Measurements from ENCODE around the gene RUSF1. TPM values are rescaled to one million over a fixed set of nuclear protein-coding genes. Genes with fewer than 3 reads are reported as not detected.
A peak's percentile ranks its signal among the peaks of the same experiment; 100 is the strongest.

Gene RUSF1
- total RNA-seq, 2 experiments from 2014 or later, result 35.8 to 36.7 TPM

DNA sequence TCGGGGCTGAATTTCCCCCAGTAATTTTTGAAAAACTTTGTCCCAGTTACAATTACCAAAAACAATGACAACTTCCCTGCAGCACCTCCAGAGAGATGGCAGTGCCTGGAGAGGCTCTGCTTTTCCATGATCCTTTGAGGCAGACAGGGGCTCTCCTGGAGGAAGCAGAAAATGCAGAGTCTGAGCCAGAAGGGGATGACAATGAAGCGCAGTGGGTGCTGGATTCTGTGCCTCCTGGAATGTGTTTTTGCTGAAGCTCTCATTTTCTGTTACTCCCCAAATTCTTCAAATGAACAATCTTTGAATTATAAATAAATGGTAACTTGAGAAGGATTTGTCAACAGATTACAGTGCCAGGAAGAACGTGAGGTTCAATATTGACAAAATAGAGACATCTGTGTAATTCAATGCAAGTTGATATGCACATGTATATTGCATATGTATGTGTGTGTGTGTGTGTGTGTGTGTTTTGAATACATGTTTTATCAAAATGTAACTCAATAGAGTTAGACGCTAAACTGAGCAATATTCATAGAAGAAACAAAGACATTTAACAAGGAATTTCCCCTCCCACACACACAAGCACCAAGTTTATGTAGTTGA is 9.7 kb upstream of the RUSF1 start:
- H3K36me3 Mint-ChIP-seq (ENCODE audit: low read depth), result no peaks in the 10 kb centered on the region
- no peak for ATAC-seq
- TF ChIP-seq, protein P1, sequence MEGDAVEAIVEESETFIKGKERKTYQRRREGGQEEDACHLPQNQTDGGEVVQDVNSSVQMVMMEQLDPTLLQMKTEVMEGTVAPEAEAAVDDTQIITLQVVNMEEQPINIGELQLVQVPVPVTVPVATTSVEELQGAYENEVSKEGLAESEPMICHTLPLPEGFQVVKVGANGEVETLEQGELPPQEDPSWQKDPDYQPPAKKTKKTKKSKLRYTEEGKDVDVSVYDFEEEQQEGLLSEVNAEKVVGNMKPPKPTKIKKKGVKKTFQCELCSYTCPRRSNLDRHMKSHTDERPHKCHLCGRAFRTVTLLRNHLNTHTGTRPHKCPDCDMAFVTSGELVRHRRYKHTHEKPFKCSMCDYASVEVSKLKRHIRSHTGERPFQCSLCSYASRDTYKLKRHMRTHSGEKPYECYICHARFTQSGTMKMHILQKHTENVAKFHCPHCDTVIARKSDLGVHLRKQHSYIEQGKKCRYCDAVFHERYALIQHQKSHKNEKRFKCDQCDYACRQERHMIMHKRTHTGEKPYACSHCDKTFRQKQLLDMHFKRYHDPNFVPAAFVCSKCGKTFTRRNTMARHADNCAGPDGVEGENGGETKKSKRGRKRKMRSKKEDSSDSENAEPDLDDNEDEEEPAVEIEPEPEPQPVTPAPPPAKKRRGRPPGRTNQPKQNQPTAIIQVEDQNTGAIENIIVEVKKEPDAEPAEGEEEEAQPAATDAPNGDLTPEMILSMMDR (IDR thresholded peaks at IDR 0.05), result no peak
- H3K4me3 Mint-ChIP-seq, result no peak overlapping the region
- no peaks in the 10 kb centered on the region for H3K4me1 Mint-ChIP-seq (ENCODE audit: low read depth)
- no peak for DNase-seq
- ChIA-PET CTCF (no interaction called here), POLR2A (no interaction called here)
- H3K27ac Mint-ChIP-seq, result no peak overlapping the region
- H3K9me3 Mint-ChIP-seq, result peaks cover 6% of the 10 kb centered on the region
- intact Hi-C loops (cut with micrococcal nuclease), result no loop called here
- no peaks in the 10 kb centered on the region for H3K27me3 Mint-ChIP-seq

DNA sequence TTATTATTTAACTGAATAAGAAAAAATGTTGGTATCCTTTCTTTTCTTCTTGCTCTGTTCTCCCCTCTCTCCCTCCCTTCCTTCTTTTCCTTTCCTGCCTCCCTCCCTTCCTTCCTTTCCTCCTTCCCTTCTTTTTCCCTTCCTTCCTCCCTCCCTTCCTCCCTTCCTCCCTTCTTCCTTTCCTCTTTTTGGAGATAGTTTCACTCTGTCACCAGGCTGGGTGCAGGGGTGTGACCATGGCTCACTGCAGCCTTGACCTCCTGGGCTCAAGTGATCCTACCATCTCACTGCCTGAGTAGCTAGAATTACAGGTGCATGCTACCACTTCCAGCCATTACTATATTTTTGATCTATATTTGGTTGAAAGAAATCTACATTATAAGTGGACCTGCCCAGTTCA is 5.7 kb upstream of the RUSF1 start:
- no peak for ATAC-seq
- H3K4me3 Mint-ChIP-seq, result no peak overlapping the region

DNA sequence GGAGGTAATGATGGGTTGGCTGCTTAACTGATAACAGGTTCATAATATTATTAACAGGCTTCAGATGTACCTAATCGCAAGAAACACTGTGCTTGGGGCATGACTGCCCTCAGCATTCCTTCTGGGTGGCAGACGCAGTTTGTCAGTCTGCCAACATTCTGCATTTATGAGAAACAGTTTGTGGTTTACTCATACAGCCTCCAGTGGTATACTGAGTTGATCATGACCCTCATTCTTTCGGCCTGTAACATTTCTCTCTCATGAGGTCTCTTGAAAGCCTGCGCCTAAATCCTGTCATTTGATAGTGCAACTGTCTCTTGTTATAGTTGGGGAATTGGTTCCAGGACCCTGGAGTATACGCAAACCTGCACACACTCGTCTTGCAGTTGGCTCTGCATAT is 4.9 kb upstream of the RUSF1 start:
- H3K4me3 Mint-ChIP-seq, result no peak overlapping the region
- ATAC-seq, result no peak
- no peaks in the 10 kb centered on the region for H3K27me3 Mint-ChIP-seq
- H3K36me3 Mint-ChIP-seq (ENCODE audit: low read depth), result peaks cover 2% of the 10 kb centered on the region
- peaks cover 8% of the 10 kb centered on the region for H3K9me3 Mint-ChIP-seq
- ChIA-PET POLR2A (no interaction called here), CTCF (no interaction called here)
- intact Hi-C loops (cut with micrococcal nuclease), result no loop called here
- no peak overlapping the region for H3K27ac Mint-ChIP-seq
- no peak for DNase-seq
- TF ChIP-seq, protein P1 (IDR thresholded peaks at IDR 0.05), result no peak
- peaks cover 15% of the 10 kb centered on the region for H3K4me1 Mint-ChIP-seq (ENCODE audit: low read depth)

More for the DNA sequence above, 5.7 kb upstream of the RUSF1 start:
- Mint-ChIP-seq H3K27ac (no peak overlapping the region), H3K9me3 (peaks cover 8% of the 10 kb centered on the region), H3K36me3 (ENCODE audit: low read depth) (peaks cover 2% of the 10 kb centered on the region), H3K27me3 (no peaks in the 10 kb centered on the region), H3K4me1 (ENCODE audit: low read depth) (peaks cover 13% of the 10 kb centered on the region)
- DNase-seq, result no peak
- intact Hi-C loops (cut with micrococcal nuclease), result no loop called here
- POLR2A ChIA-PET, result no interaction called here
- TF ChIP-seq, protein P1 (IDR thresholded peaks at IDR 0.05), result no peak
- CTCF ChIA-PET, result no interaction called here

DNA sequence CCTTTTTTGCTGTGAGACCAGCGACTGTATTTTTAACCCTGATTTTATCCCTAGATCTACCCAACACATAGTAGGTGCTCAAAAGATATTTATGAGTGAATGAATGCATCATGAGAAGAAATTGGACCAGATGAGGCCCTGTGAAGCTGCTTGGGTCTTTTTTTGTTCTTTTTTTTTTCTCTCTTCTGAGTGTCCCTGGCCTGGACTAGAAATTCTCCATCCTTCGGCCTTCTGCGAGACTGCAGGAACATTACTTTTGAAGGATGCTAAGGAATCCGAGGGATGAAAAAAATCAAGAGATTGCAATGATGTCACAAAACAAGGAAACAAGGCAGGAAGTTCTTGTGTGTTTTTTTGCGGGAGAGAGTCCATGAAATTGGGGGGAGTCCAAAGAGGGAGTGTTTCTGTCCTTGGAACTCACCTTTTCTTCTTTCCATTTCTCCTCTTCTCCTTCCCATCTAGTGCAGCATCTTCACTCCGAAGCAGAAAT is 560 bp upstream of the RUSF1 start:
- peak overlapping the region; percentile 98 for H3K27ac Mint-ChIP-seq
- peaks cover 2% of the 10 kb centered on the region for H3K9me3 Mint-ChIP-seq
- ATAC-seq, result no peak
- intact Hi-C loops (cut with micrococcal nuclease), result loop anchor here (10.0 kb wide), 1 partner anchor 206 kb away; a partner anchor contains a TSS
- peaks cover 45% of the 10 kb centered on the region for H3K4me1 Mint-ChIP-seq (ENCODE audit: low read depth)
- peak overlapping the region; percentile 98 for H3K4me3 Mint-ChIP-seq
- H3K27me3 Mint-ChIP-seq, result no peaks in the 10 kb centered on the region
- no peak for DNase-seq
- TF ChIP-seq, protein P1 (IDR thresholded peaks at IDR 0.05), result no peak
- POLR2A ChIA-PET, result interaction anchor here (0.7 to 3.0 kb wide), 12 partner anchors 10 to 368 kb away, joined by 3 to 17 read pairs (median 4); partner anchors contain the start of genes ARMC5 and ZNF267
- peaks cover 7% of the 10 kb centered on the region for H3K36me3 Mint-ChIP-seq (ENCODE audit: low read depth)
- CTCF ChIA-PET, result interaction anchor here (1.3 to 2.9 kb wide), 3 partner anchors 49 to 349 kb away, joined by 4 to 12 read pairs (median 4); partner anchors contain the start of gene ARMC5

DNA sequence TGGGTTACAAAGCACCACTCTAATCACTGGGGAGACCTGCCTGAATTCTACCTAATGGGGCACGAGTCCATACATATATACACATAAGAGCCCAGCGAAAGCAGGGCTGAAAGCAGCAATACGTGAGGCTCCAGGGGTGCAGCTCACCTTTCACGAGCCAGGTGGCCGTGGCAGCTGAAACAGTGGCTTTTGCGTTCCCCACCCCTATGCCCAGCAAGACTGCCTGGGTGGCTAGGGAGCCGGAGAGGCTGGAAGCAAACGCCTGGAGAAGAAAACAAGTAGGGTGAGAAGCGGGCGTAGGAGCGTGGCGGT is 618 bp downstream of the RUSF1 start:
- Mint-ChIP-seq H3K4me3 (peak overlapping the region; percentile 98), H3K27ac (peak overlapping the region; percentile 98), H3K27me3 (no peaks in the 10 kb centered on the region), H3K9me3 (peaks cover 2% of the 10 kb centered on the region), H3K4me1 (ENCODE audit: low read depth) (peaks cover 45% of the 10 kb centered on the region), H3K36me3 (ENCODE audit: low read depth) (peaks cover 7% of the 10 kb centered on the region)
- ChIA-PET CTCF (interaction anchor here (1.3 to 2.9 kb wide), 4 partner anchors 47 to 361 kb away, joined by 4 to 12 read pairs (median 4); partner anchors contain the start of gene ARMC5), POLR2A (interaction anchor here (0.7 to 3.0 kb wide), 14 partner anchors 9 to 369 kb away, joined by 3 to 17 read pairs (median 3); partner anchors contain the start of genes ARMC5 and ZNF267)
- ATAC-seq (no peak), DNase-seq (no peak)
- intact Hi-C loops (cut with micrococcal nuclease), result loop anchor here (10.0 kb wide), 1 partner anchor 207 kb away; a partner anchor contains a TSS
- TF ChIP-seq, protein P1 (IDR thresholded peaks at IDR 0.05), result no peak
